GM12892 (cell line): ENCODE data around the gene TEKT5.

Source experiments
- POLR2A ChIP-seq: IDR thresholded peaks from 2 replicates; pipeline ENCODE4 v1.6.1; 2011; ENCODE audit warnings: low read depth, low read length, control low read depth
- POLR2AphosphoS5 ChIP-seq: IDR thresholded peaks from 2 replicates; pipeline ENCODE4 v1.6.1; 2011; ENCODE audit warnings: low read depth, low read length, control low read depth

DNA sequence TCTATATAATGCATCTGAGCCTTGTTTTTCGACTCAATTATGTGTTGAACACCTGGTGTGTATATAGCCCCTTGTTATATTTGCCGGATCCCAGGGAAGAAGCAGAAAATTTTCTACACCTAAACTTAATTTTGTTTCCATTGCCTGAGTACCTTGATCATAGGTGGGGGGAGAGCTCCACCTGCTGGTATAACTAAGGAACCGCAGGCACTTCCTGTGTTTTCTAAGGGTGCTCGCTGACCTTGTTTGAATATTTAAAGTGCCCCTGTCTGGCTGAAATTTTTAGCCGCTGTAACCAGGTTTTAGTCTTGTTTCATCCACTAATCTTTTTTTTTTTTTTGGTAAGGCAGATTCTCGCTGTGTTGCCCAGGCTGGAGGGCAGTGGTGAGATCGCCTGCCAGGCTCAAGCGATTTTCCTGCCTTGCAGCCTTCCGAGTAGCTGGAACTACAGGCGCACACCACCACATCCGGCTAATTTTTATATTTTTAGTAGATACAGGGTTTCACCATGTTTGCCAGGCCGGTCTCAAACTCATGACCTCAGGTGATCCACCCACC, 42.4 kb upstream of the TEKT5 start:
- TF ChIP-seq POLR2A (no peak), POLR2AphosphoS5 (no peak)
